Esophagus squamous epithelium (tissue), 4 donors: ENCODE measurements around the gene SCARB2.

Experiments
- CTCF ChIP-seq, 6 experiments: fragments of 450-650 bp in 4 of 6; fragments of 200-600 bp in 2 of 6; sonication (generic) in 2 of 6; IDR thresholded peaks; one replicate each; pipeline ENCODE4 v1.5.1; 2016 to 2019; ENCODE audit warnings: antibody characterized with exemption in 6 of 6, mild to moderate bottlenecking in 4 of 6, moderate library complexity in 4 of 6
- POLR2A ChIP-seq, 4 donors: fragments of 450-650 bp; IDR thresholded peaks; one replicate each; pipeline ENCODE4 v1.6.1; 2017; ENCODE audit warnings: antibody characterized with exemption in 4 of 4, mild to moderate bottlenecking in 4 of 4, moderate library complexity in 3 of 4

DNA sequence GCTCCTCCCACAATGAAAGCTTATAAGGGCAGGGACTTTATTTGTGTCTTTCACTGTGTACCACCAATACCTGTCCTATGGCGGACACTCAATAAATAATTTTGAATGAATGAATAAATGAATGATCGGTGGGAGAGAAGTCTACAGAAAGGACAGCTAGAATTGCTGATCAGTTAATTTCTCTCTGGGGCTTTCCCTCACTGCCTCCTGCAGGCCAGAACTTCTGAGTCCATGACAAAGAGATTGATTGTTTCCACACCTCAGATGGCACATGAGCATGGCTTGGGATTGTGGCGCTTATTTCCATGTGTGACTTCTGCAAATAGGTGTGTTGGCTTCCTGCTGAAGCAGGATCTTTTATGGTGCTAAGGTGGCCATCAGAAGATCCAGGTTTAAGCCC is 44.2 kb upstream of the SCARB2 start:
- TF ChIP-seq CTCF (IDR thresholded peaks at IDR 0.05) (no peak), POLR2A (IDR thresholded peaks at IDR 0.05) (no peak)
